Activated CD8-positive, alpha-beta memory T cell treated with anti-CD3 and anti-CD28 coated beads, Interleukin-2, amount 50 U/mL, for 1 hour (primary cell): Measurements from ENCODE around the gene ARHGAP32.
"Not testable (repeated sequence)": the region's sequence is repeated elsewhere in the genome, so short reads cannot be mapped to it uniquely, and the experiment has no call there.

Experiments
- DNase-seq: peaks from one replicate; pipeline ENCODE4 v3.0.0-alpha.2; 2020; ENCODE audit errors: extremely low read depth

Gene ARHGAP32

GRCh38 chr11:128933481-128934178, 258.5 kb downstream of the ARHGAP32 start:
- no peak for DNase-seq

- no peak for DNase-seq
Observed at GRCh38 chr11:128931668-128932067, 260.5 kb downstream of the ARHGAP32 start.

DNA sequence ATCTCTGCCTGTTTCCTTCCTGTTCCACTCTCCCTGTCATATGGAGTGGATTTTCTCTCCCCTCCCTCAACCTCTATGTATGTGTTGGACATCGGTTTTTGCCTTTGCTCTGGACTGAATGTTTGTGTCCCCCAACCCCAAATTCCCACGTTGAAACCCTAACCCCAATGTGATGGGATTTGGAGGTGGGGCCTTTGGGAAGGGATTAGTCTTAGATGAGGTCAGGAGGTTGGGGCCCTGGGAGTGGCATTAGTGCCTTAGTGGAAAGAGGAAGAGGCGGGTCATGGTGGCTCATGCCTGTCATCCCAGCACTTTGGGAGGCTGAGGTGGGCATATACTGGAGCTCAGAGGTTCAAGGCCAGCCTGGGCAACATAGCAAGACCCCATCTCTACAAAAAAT, 261.1 kb downstream of the ARHGAP32 start:
- DNase-seq, result no peak

DNA sequence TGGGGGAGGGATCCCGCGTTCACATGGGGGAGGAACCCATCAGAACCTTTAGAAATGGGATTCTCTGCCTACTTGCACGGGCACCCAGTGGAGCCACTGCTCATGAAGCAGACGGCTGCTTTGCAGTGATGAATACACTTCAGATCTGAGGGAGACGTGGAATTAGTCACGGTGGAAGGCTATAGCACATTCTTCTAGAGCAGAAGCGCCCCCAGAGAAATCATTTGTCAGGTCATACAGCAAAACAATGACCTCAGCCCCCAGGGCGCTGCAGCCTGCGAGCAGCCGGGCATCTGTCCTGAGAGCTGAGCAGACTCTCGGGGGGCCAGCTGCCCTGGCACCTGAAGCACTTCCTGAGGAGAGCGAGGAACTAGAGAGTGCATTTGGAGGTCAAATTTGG, 262.1 kb downstream of the ARHGAP32 start:
- no peak for DNase-seq

- DNase-seq, result no peak
Observed at GRCh38 chr11:128929468-128929867, 262.7 kb downstream of the ARHGAP32 start.

GRCh38 chr11:128928400-128928799, 263.7 kb downstream of the ARHGAP32 start:
- no peak for DNase-seq

DNA sequence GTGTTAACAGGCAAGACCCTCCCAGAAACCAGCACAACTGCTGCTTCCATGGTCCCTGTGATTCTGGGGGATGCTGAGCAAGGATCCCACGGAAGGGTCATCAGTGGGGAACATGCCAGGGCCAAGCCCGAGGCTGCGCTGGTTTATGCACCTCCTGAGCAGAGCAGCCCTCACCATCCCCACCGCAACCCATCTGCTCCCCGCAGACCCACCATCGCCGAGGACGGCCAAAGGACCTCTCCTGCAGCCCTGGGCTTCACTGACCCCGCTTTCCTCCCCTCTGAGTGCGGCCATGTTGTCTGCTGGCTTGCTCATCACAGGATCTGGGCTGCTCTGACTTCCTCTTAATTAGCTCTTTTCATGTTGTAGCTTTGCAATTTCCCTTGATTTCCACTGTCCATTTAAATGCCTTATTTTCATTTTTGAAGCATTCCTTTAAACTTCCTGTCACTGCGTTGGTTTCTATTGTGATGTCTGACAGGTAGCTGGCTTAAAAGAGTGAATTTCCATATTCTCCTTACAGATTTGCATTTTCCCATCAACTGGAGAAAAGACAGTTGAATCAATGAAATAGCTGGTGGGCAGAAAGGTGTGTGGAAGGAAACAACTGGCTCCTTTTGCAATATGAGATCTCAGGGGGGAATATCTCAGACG, 264.3 kb downstream of the ARHGAP32 start:
- DNase-seq, result no peak

- no peak for DNase-seq
Observed at GRCh38 chr11:128927108-128927461, 265.0 kb downstream of the ARHGAP32 start.

DNA sequence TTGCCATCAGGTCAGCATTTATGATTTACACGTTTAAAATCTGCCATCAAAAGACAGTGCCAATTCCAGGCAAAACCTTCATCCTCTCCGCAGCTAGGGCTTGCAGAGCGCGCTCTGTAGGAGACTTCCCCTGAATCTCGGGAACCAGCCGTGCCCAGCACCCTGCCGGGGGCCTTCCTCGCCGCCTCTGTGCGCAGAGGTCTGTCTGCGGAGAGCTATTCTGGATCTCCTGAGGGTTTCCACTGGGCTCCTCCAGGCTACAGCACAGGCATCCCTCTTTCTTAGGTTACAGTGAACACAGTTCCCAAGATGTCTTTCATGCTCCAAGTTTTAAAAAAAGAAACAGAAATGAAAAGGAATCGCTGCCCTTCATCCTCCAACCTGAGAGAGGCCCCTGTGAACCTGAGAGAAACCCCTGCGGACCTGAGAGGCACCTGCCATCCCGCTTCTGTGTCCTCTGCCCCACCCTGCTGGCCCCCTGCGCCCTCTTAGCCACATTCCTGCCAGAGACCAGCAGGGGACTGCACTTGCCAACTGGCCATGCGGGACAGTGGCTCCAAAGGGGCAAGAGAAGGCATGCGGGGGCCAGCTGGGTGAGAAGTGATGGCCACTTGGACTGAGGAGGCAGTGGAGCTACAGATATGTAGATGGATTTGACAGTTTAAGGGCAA, 265.6 kb downstream of the ARHGAP32 start:
- no peak for DNase-seq

- DNase-seq, result no peak
Observed at GRCh38 chr11:128926000-128926399, 266.1 kb downstream of the ARHGAP32 start.

DNA sequence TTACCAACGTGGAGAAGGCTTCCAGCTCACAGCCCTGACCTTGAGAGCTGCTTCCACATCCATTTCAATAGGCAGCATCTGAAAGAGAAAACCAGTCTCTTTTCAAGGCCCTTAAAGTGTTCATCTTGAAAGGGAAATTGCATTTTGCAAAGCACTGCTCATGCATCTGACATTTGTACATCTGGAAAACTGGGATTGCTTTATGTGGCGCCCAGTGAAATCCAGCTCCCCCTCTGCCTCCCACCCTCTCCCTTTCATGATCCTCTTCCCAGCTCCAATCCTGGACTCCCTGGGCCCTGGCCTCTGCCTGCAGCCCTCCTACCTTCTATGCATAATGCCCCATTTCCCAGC, 266.9 kb downstream of the ARHGAP32 start:
- no peak for DNase-seq

- DNase-seq, result no peak
Observed at GRCh38 chr11:128924510-128925249, 267.4 kb downstream of the ARHGAP32 start.

- no peak for DNase-seq
Observed at GRCh38 chr11:128924104-128924503, 268.0 kb downstream of the ARHGAP32 start.

DNA sequence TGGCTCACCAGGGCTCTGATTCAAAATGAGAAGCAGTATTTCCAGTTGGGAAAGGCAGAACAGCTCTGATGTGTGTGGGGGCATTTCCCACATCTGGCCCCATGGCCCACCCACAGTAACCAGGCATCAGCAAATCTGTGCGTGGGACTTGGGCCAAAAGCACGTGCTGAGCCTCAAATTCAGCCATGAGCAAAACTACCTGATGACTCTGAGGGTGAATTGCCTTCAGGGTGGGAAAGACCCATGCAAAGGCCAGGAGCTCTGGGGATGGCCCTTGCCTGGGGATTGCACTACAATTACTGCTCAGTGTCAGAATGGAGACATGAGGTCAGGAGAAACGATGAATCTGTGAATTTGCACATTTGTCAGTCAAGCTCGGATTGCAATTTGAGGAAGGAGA, 270.3 kb downstream of the ARHGAP32 start:
- no peak for DNase-seq

GRCh38 chr11:128920666-128921065, 271.5 kb downstream of the ARHGAP32 start:
- no peak for DNase-seq

DNA sequence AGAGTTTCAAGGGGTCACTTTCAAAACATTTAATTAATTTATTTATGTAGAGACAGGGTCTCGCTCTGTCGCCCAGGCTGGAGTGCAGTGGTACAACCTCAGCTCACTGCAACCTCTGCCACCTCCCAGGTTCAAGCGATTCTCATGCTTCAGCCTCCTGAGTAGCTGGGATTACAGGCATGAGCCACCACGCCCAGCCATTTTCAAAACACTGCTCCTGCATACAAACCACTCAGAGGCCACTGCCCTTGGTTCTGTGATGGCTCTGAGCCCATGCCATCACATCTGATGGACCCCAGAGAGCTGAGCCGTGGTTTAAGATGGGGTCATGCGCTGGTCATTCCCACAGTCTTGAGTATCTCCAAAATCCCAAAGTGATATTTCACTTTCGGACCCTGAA, 272.5 kb downstream of the ARHGAP32 start:
- not testable (repeated sequence) for DNase-seq

- no peak for DNase-seq
Observed at GRCh38 chr11:128919216-128919615, 272.9 kb downstream of the ARHGAP32 start.

DNA sequence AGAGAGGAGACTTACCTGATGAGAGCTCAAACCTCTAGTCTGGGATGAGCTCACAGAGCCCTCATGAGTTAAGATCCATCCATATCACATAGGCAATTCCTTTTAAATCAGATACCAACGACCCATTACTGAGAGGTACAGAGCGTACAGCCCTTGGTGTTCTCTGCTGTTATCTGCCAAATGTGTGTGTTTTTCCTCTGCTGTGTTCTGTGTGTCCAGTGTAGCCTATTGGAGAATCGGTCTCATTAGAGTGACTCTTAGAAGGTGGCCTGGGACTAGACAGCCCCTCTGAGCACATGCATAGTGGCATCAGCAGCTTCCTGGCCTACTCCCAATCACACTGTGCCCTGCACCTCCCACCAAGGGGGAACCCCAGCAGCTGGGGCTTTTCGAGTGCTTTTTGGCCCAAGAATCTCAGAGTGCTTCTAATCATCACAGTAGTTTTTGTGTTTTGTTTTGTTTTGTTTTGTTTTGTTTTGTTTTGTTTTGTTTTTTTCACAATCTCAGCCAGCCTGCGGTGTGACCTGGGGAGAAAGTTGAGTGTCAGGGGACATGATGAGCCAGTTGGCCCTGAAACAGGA, 274.9 kb downstream of the ARHGAP32 start:
- DNase-seq, result no peak

GRCh38 chr11:128916681-128917080, 275.4 kb downstream of the ARHGAP32 start:
- no peak for DNase-seq

DNA sequence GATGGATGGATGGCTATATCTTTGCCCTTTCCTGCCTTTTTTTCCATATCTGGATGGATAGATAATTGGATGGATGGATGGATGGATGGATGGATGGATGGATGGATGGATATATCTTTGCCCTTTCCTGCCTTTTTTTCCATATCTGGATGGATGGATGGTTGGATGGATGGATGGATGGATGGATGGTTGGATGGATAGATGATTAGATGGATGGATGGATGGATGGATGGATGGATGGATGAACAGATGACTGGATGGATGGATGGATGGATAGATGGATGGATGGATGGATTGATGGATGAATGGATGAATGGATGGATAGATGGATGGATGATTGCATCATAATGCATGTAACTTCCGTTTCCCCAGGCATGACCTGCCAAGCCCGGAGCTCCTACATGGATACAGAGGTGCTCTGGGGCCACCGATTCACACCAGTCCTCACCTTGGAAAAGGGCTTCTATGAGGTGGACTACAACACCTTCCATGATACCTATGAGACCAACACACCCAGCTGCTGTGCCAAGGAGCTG, 276.0 kb downstream of the ARHGAP32 start:
- DNase-seq, result no peak

DNA sequence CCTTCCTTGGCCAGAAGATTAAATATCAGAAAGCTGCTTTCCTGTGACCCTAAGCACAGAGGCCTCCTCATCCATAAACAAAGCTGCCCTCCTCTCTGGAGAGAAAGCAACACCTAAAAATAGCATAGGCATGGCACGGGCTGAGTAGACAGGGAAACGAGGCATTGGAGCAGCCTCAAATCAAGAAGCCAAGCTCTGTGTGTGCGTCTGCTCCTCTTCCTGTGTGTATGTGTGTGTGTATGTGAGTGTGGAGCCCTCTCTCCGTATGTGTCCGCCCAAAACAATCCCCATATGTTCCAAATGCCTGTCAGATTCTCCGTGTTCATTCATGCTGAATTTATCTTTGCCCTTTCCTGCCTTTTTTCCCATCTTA, 277.0 kb downstream of the ARHGAP32 start:
- DNase-seq, result no peak
